ENCODE measurements around the gene EFHB. TPM values are rescaled to one million over a fixed set of nuclear protein-coding genes. Genes with fewer than 3 reads are reported as not detected.

The EFHB gene
- total and polyA plus RNA-seq, 4 donors = 1.4 to 12.5 (median 4.1) TPM

DNA sequence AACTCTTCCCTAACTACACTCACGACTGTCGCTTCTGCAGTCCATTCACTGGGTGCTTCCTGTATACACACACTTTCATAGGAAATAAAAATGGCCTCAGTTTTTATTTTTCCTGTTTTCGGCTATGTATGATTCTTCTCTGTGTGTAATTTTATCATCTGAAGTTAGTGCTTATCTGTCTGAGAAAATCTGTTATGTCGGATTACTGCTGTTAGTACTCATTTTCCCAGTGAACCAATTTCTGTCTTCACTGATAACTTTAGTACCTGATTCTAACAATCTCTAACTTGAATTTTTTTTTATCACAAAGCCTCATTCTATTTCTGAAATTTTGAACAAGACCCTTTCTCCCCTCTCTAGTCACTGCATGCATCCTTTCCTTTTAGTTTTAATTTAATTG lies 33.8 kb upstream of the EFHB start:
- Histone ChIP-seq H3K4me3 (no peak overlapping the region), H3K4me1 (ENCODE audit: control insufficient read depth in 5 of 5, insufficient read depth in 5 of 5, low read length in 5 of 5) (peaks cover 0 to 12% (median 3%) of the 10 kb centered on the region in 5 donors), H3K9ac (ENCODE audit: insufficient read depth in 1 of 2, low read length in 2 of 2) (no peak overlapping the region), H3K9me3 (ENCODE audit: control insufficient read depth in 4 of 4, insufficient read depth in 3 of 4, low read length in 3 of 4) (no peaks in the 10 kb centered on the region), H3K36me3 (ENCODE audit: control insufficient read depth in 4 of 4, insufficient read depth in 4 of 4, low read length in 4 of 4) (peaks cover 0 to 5% (median under 1%) of the 10 kb centered on the region in 4 donors), H3K27me3 (ENCODE audit: control insufficient read depth in 3 of 3, insufficient read depth in 3 of 3, low read length in 2 of 3) (no peaks in the 10 kb centered on the region), H3K27ac (ENCODE audit: low read depth in 1 of 2, low read length in 1 of 2) (no peak overlapping the region)
- TF ChIP-seq, protein P1, sequence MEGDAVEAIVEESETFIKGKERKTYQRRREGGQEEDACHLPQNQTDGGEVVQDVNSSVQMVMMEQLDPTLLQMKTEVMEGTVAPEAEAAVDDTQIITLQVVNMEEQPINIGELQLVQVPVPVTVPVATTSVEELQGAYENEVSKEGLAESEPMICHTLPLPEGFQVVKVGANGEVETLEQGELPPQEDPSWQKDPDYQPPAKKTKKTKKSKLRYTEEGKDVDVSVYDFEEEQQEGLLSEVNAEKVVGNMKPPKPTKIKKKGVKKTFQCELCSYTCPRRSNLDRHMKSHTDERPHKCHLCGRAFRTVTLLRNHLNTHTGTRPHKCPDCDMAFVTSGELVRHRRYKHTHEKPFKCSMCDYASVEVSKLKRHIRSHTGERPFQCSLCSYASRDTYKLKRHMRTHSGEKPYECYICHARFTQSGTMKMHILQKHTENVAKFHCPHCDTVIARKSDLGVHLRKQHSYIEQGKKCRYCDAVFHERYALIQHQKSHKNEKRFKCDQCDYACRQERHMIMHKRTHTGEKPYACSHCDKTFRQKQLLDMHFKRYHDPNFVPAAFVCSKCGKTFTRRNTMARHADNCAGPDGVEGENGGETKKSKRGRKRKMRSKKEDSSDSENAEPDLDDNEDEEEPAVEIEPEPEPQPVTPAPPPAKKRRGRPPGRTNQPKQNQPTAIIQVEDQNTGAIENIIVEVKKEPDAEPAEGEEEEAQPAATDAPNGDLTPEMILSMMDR (IDR thresholded peaks at IDR 0.05; ENCODE audit: control extremely low read depth, extremely low read depth) = no peak
- ATAC-seq (ENCODE audit: insufficient read depth, low FRiP score) (no peak), DNase-seq (no peak)
- 77 to 82% methylated on average over 4 of the region's 4 CpGs for WGBS, 2 donors

DNA sequence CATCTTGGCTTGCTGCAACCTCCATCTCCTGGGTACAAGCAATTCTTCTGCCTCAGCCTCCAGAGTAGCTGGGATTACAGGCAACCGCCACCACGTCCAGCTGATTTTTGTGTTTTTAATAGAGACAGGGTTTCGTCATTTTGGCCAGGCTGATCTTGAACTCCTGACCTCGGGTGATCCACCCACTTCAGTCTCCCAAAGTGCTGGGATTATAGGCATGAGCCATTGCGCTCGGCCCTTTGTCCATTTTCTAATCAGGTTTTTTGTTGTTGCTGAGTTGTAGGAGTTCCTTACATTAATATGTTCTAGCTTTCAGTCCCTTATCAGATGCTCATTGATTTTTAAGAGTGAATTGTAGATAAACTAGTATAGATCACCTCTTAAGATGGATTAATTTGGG lies 33.2 kb upstream of the EFHB start:
- Histone ChIP-seq H3K4me3 (no peak overlapping the region), H3K4me1 (ENCODE audit: control insufficient read depth in 5 of 5, insufficient read depth in 5 of 5, low read length in 5 of 5) (peaks cover 0 to 11% (median 3%) of the 10 kb centered on the region in 5 donors), H3K27ac (ENCODE audit: low read depth in 1 of 2, low read length in 1 of 2) (no peak overlapping the region), H3K9me3 (ENCODE audit: control insufficient read depth in 4 of 4, insufficient read depth in 3 of 4, low read length in 3 of 4) (no peaks in the 10 kb centered on the region), H3K36me3 (ENCODE audit: control insufficient read depth in 4 of 4, insufficient read depth in 4 of 4, low read length in 4 of 4) (peaks cover 0 to 5% (median under 1%) of the 10 kb centered on the region in 4 donors), H3K27me3 (ENCODE audit: control insufficient read depth in 3 of 3, insufficient read depth in 3 of 3, low read length in 2 of 3) (no peaks in the 10 kb centered on the region), H3K9ac (ENCODE audit: insufficient read depth in 1 of 2, low read length in 2 of 2) (no peak overlapping the region)
- WGBS, 2 donors = 94 to 95% methylated on average over 6 of the region's 6 CpGs
- DNase-seq = no peak
- ATAC-seq (ENCODE audit: insufficient read depth, low FRiP score) = no peak
- TF ChIP-seq, protein P1 (IDR thresholded peaks at IDR 0.05; ENCODE audit: control extremely low read depth, extremely low read depth) = no peak

DNA sequence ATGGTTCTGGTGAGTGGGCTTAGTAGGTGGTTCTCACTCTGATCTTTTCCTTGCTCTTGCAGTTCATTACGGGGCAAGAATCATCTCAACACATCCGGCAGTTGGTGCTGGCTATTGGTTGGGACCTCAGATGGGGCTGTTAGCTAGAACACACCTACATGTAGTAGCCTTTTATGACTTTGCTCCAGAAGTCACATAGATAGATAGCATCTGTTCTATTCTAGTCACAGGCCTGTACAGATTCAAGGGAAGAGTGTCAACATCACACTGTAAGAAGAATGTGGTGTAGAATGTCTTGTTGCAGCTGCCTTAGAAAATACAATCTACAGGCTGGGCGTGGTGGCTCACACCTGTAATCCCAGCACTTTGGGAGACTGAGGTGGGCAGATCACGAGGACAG lies 27.9 kb upstream of the EFHB start:
- H3K27ac ChIP-seq (ENCODE audit: low read depth in 1 of 2, low read length in 1 of 2) = no peak overlapping the region
- H3K4me1 ChIP-seq (ENCODE audit: control insufficient read depth in 5 of 5, insufficient read depth in 5 of 5, low read length in 5 of 5) = peaks cover 0 to 22% (median 6%) of the 10 kb centered on the region in 5 donors
- WGBS, 2 donors = 98% methylated on average over 4 of the region's 4 CpGs
- ATAC-seq (ENCODE audit: insufficient read depth, low FRiP score) = no peak
- no peaks in the 10 kb centered on the region for H3K27me3 ChIP-seq (ENCODE audit: control insufficient read depth in 3 of 3, insufficient read depth in 3 of 3, low read length in 2 of 3)
- TF ChIP-seq, protein P1 (IDR thresholded peaks at IDR 0.05; ENCODE audit: control extremely low read depth, extremely low read depth) = no peak
- DNase-seq = no peak
- peaks cover 0 to 4% (median 0%) of the 10 kb centered on the region in 4 donors for H3K36me3 ChIP-seq (ENCODE audit: control insufficient read depth in 4 of 4, insufficient read depth in 4 of 4, low read length in 4 of 4)
- no peak overlapping the region for H3K4me3 ChIP-seq
- H3K9ac ChIP-seq (ENCODE audit: insufficient read depth in 1 of 2, low read length in 2 of 2) = no peak overlapping the region
- no peaks in the 10 kb centered on the region for H3K9me3 ChIP-seq (ENCODE audit: control insufficient read depth in 4 of 4, insufficient read depth in 3 of 4, low read length in 3 of 4)

DNA sequence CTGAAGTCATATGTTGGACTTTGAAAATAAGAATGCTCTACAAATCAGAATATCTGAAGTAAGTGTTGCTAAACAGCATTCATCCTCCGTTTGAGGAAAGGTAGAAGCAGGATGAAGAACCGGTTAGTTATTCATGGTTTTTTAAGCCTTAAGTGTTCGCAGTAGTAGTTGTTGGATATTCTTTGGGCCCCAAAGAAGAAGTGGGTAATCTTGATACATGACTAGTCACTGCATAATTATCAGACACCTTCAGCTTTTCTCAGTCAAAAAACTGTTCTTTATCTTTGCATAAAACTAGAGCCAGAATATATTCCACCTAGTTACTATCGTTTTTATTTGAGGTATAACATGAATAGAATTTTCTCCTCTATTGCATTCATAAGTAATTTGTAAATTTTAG lies 26.7 kb upstream of the EFHB start:
- Histone ChIP-seq H3K27me3 (ENCODE audit: control insufficient read depth in 3 of 3, insufficient read depth in 3 of 3, low read length in 2 of 3) (no peaks in the 10 kb centered on the region), H3K9me3 (ENCODE audit: control insufficient read depth in 4 of 4, insufficient read depth in 3 of 4, low read length in 3 of 4) (no peaks in the 10 kb centered on the region), H3K4me3 (no peak overlapping the region), H3K27ac (ENCODE audit: low read depth in 1 of 2, low read length in 1 of 2) (no peak overlapping the region), H3K36me3 (ENCODE audit: control insufficient read depth in 4 of 4, insufficient read depth in 4 of 4, low read length in 4 of 4) (peaks cover 0 to 4% (median 2%) of the 10 kb centered on the region in 4 donors), H3K9ac (ENCODE audit: insufficient read depth in 1 of 2, low read length in 2 of 2) (no peak overlapping the region), H3K4me1 (ENCODE audit: control insufficient read depth in 5 of 5, insufficient read depth in 5 of 5, low read length in 5 of 5) (peaks cover 0 to 20% (median 5%) of the 10 kb centered on the region in 5 donors)
- ATAC-seq (ENCODE audit: insufficient read depth, low FRiP score) = no peak
- 64 to 80% methylated on average over 4 of the region's 4 CpGs for WGBS, 2 donors
- DNase-seq = no peak
- TF ChIP-seq, protein P1 (IDR thresholded peaks at IDR 0.05; ENCODE audit: control extremely low read depth, extremely low read depth) = no peak

Data from lung (tissue), 12 donors.